HepG2 (cell line): ENCODE results near the gene SYNJ2. TPM values are rescaled to one million over a fixed set of nuclear protein-coding genes. Genes with fewer than 3 reads are reported as not detected.

Source experiments
- ARNT2 ChIP-seq: sonication (generic); formaldehyde crosslinking; IDR thresholded peaks from 2 replicates; pipeline ENCODE4 v1.8.0; 2022; ENCODE audit warnings: mild to moderate bottlenecking, low read depth, missing genetic modification reagents, moderate library complexity
- NFE2L2 ChIP-seq: fragments of 150-350 bp; IDR thresholded peaks from 2 replicates; pipeline ENCODE4 v1.6.1; 2014; ENCODE audit warnings: low read length
- PLRG1 ChIP-seq: fragments of 450-650 bp; conservative IDR thresholded peaks from 2 replicates; pipeline ENCODE4 v1.6.1; 2016
- RNF2 ChIP-seq: fragments of 450-650 bp; conservative IDR thresholded peaks from 2 replicates; pipeline ENCODE4 v1.6.1; 2016; ENCODE audit warnings: low read depth
- ZBTB40 ChIP-seq, 2 experiments: fragments of 450-650 bp in 1 of 2; sonication (generic) in 1 of 2; formaldehyde crosslinking in 1 of 2; IDR thresholded peaks; 2 replicates each; pipeline versions ENCODE4 v1.6.1 to v1.8.0; 2016 to 2022; ENCODE audit warnings: antibody characterized with exemption in 1 of 2, mild to moderate bottlenecking in 1 of 2, missing genetic modification reagents in 1 of 2
- ZNF230 ChIP-seq: sonication (generic); formaldehyde crosslinking; IDR thresholded peaks from 2 replicates; pipeline ENCODE4 v1.4.0; 2020; ENCODE audit warnings: mild to moderate bottlenecking, missing genetic modification reagents
- polyA plus RNA-seq, 8 experiments: library from polyadenylated mRNA; depleted of rRNA in 3 of 8; stranded (reverse) in 7 of 8; unstranded in 1 of 8; fragments of >200 nt; fragmentation: Illumina TruSeq in 4 of 8; extraction: Trizol in 4 of 8; gene quantifications; 2 replicates each; pipeline versions ENCODE4 v1.2.1 to v1.2.3, GENCODE V29; 2011 to 2016; ENCODE audit warnings: low read depth in 4 of 8, missing spikeins in 1 of 8, mixed read lengths in 1 of 8; ENCODE audit not compliant: insufficient read depth in 1 of 8
- total RNA-seq, 5 experiments: library from RNA; depleted of rRNA; stranded (reverse); fragments of >200 nt; fragmentation: Illumina TruSeq; extraction: Trizol; gene quantifications; 2 replicates each; pipeline ENCODE4 v1.2.3, GENCODE V29; 2016; ENCODE audit warnings: low read depth in 1 of 5
- TF ChIP-seq, protein P1 (sequence below): sonication (generic); formaldehyde crosslinking; IDR thresholded peaks from 2 replicates; pipeline ENCODE4 v1.4.0; 2020; ENCODE audit warnings: mild to moderate bottlenecking, missing genetic modification reagents
- TF ChIP-seq, protein P2 (sequence below): sonication (generic); formaldehyde crosslinking; IDR thresholded peaks from 2 replicates; pipeline ENCODE4 v1.4.0; 2020; ENCODE audit warnings: missing genetic modification reagents

The SYNJ2 gene
- total and polyA plus RNA-seq, 2 of the 13 experiments (the other 11 are each of a cell fraction or from before 2014, with no cell fraction given) = 39.1 to 57.6 TPM

DNA sequence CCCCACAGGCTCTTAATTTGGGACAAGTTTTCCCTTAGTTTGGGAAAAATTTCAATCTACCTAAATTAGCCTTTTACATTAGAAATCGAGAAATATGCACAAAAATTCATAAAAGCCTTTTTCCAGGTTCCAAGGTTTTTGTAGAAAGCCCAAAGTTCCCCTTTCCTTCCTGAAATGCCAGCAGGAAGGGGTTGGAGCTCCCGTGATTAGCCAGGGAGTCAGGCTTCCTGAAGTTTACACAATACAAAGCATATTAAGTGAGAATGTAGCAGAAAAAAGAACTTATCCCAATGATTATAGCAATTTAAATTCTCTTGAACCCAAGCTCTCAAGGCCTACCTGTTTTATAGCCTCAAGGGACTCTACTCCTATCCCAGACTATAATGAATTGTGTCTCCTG is 39.1 kb downstream of the SYNJ2 start (continued):
- TF ChIP-seq ZBTB40 (IDR thresholded peaks at IDR 0.05) (no peak), ZBTB40 (CRISPR knock-in tag; IDR thresholded peaks at IDR 0.05) (no peak), PLRG1 (no peak), NFE2L2 (no peak), RNF2 (no peak), ZNF230 (no peak), ARNT2 (CRISPR knock-in tag) (no peak)
- TF ChIP-seq, protein P1, sequence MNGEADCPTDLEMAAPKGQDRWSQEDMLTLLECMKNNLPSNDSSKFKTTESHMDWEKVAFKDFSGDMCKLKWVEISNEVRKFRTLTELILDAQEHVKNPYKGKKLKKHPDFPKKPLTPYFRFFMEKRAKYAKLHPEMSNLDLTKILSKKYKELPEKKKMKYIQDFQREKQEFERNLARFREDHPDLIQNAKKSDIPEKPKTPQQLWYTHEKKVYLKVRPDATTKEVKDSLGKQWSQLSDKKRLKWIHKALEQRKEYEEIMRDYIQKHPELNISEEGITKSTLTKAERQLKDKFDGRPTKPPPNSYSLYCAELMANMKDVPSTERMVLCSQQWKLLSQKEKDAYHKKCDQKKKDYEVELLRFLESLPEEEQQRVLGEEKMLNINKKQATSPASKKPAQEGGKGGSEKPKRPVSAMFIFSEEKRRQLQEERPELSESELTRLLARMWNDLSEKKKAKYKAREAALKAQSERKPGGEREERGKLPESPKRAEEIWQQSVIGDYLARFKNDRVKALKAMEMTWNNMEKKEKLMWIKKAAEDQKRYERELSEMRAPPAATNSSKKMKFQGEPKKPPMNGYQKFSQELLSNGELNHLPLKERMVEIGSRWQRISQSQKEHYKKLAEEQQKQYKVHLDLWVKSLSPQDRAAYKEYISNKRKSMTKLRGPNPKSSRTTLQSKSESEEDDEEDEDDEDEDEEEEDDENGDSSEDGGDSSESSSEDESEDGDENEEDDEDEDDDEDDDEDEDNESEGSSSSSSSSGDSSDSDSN (CRISPR knock-in tag) = no peak
- TF ChIP-seq, protein P2, sequence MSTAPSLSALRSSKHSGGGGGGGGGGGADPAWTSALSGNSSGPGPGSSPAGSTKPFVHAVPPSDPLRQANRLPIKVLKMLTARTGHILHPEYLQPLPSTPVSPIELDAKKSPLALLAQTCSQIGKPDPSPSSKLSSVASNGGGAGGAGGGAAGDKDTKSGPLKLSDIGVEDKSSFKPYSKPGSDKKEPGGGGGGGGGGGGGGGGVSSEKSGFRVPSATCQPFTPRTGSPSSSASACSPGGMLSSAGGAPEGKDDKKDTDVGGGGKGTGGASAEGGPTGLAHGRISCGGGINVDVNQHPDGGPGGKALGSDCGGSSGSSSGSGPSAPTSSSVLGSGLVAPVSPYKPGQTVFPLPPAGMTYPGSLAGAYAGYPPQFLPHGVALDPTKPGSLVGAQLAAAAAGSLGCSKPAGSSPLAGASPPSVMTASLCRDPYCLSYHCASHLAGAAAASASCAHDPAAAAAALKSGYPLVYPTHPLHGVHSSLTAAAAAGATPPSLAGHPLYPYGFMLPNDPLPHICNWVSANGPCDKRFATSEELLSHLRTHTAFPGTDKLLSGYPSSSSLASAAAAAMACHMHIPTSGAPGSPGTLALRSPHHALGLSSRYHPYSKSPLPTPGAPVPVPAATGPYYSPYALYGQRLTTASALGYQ (CRISPR knock-in tag) = no peak
